Activated B cell treated with CpG ODN at 0.5 μM for 24 hours (primary cell): ENCODE measurements around the gene FBXO41. TPM values are rescaled to one million over a fixed set of nuclear protein-coding genes. Genes with fewer than 3 reads are reported as not detected.

ENCODE experiments used
- ATAC-seq: fragments of 200-7000 bp; cut with Tn5 transposase; one replicate; pipeline ENCODE4 v1.10.0; 2021; ENCODE audit warnings: low read depth, mild to moderate bottlenecking, moderate library complexity
- CTCF ChIA-PET: fragments of 350-600 bp; sonication (Branson Sonifier 250); formaldehyde crosslinking; loops from one replicate; lab custom pipeline; 2021; ENCODE audit warnings: antibody characterized with exemption; lab: Charles Lee
- POLR2A ChIA-PET: fragments of 350-600 bp; sonication (Branson Sonifier 250); formaldehyde crosslinking; loops from one replicate; lab custom pipeline; 2021; ENCODE audit warnings: antibody characterized with exemption; lab: Charles Lee
- DNase-seq: peaks from one replicate; pipeline ENCODE4 v3.0.0; 2022
- H3K27ac Mint-ChIP-seq: one replicate; pipeline ENCODE4 v1.8.0; 2020; ENCODE audit warnings: mixed read lengths
- H3K27me3 Mint-ChIP-seq: one replicate; pipeline ENCODE4 v1.8.0; 2021; ENCODE audit warnings: mixed read lengths
- H3K36me3 Mint-ChIP-seq: one replicate; pipeline ENCODE4 v1.8.0; 2021; ENCODE audit warnings: low read depth, mixed read lengths
- H3K4me1 Mint-ChIP-seq: one replicate; pipeline ENCODE4 v1.8.0; 2021; ENCODE audit warnings: mixed read lengths
- H3K4me3 Mint-ChIP-seq: one replicate; pipeline ENCODE4 v1.8.0; 2020; ENCODE audit warnings: mild to moderate bottlenecking, mixed read lengths
- H3K9me3 Mint-ChIP-seq: one replicate; pipeline ENCODE4 v1.8.0; 2020; ENCODE audit warnings: mixed read lengths
- intact Hi-C: fragments of 100-400 bp; cut with micrococcal nuclease; formaldehyde crosslinking; loops from one replicate; pipeline ENCODE4 v1.15.1; 2024
- total RNA-seq: library from RNA; stranded (reverse); gene quantifications from 2 replicates; pipeline ENCODE4 v1.2.3, GENCODE V29; 2022
- TF ChIP-seq, protein P1 (sequence below): fragments of 200-600 bp; IDR thresholded peaks from one replicate; pipeline ENCODE4 v1.8.0; 2022; ENCODE audit warnings: antibody characterized with exemption, mild to moderate bottlenecking

Gene FBXO41
- total RNA-seq, 1 donor from 2014 or later, result 25.7 TPM

DNA sequence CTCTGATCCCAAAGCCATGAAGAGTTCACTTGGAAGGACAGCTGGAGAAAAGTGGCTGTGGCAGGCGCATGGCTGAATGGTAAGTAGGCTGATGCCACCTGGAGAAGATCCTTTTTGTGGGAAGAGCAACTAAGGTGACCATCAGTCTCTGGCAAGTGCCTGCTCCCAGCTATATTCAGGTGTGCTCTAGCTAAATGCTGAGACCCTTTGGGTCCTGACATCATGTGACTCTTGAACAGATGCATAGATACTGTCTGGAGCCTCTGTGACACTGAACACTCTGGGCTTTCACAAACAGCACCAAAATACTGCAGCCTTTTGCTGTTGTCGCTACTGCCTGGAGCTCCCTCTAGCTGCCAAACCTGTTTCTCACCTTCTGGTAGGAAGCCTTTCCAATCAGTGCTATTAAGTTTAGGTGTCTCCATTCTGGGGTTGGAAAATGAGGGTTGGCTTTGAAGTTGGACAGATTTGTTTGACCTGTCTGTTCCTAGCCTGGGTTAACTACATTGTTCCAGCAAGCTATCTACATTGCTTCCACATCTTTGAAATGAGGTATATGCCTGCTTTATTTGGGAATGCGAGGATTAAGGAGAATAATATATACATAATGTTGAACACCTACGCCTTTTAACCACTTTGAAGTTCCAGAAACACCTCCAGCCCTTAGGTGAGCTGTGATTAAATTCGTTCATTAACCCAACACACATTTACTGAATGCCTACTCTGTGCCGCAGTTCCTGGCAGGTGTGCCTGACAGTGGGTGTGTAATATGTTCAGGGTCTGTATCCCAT, 6.0 kb upstream of the FBXO41 start:
- Mint-ChIP-seq H3K4me3 (no peak overlapping the region), H3K27me3 (peaks cover 16% of the 10 kb centered on the region), H3K36me3 (no peaks in the 10 kb centered on the region), H3K4me1 (peaks cover 42% of the 10 kb centered on the region), H3K9me3 (no peaks in the 10 kb centered on the region), H3K27ac (no peak overlapping the region)
- TF ChIP-seq, protein P1, sequence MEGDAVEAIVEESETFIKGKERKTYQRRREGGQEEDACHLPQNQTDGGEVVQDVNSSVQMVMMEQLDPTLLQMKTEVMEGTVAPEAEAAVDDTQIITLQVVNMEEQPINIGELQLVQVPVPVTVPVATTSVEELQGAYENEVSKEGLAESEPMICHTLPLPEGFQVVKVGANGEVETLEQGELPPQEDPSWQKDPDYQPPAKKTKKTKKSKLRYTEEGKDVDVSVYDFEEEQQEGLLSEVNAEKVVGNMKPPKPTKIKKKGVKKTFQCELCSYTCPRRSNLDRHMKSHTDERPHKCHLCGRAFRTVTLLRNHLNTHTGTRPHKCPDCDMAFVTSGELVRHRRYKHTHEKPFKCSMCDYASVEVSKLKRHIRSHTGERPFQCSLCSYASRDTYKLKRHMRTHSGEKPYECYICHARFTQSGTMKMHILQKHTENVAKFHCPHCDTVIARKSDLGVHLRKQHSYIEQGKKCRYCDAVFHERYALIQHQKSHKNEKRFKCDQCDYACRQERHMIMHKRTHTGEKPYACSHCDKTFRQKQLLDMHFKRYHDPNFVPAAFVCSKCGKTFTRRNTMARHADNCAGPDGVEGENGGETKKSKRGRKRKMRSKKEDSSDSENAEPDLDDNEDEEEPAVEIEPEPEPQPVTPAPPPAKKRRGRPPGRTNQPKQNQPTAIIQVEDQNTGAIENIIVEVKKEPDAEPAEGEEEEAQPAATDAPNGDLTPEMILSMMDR, result no peak
- intact Hi-C loops, result loop anchor here (5.0 to 10.0 kb wide), 4 partner anchors 38 to 1145 kb away; partner anchors contain the start of genes CYP26B1, EMX1 and SPR
- DNase-seq, result no peak
- ChIA-PET CTCF (interaction anchor here (0.8 to 2.9 kb wide), 9 partner anchors 12 to 113 kb away, joined by 3 to 12 read pairs (median 3); partner anchors contain the start of gene PRADC1), POLR2A (interaction anchor here (0.6 to 2.5 kb wide), 3 partner anchors 57 to 182 kb away, joined by 3 to 16 read pairs (median 3); partner anchors contain the start of genes CCT7, PRADC1 and RAB11FIP5)
- ATAC-seq, result no peak

DNA sequence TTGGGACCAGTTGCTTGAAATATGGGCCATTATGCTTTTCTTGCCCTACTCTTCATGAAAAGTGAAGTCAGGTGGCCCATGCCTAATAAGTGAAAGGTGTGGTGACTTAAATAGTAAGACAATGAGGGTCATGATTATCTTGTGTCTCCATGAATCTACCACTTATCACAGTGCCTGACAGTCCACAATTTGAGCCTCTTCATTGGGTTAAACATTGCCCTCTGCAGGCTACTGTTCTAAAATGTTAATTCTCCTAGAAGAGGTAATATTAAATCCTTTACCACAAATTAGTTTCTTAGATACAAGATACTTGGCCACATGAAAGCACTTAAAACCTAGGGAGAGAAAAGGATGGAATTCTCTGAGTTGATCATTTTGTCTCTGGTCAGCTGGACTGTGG, 5.0 kb upstream of the FBXO41 start:
- no peaks in the 10 kb centered on the region for H3K36me3 Mint-ChIP-seq
- no peak overlapping the region for H3K4me3 Mint-ChIP-seq
- DNase-seq (no peak), ATAC-seq (no peak)
- ChIA-PET CTCF (interaction anchor here (0.7 to 2.9 kb wide), 6 partner anchors 11 to 112 kb away, joined by 3 to 12 read pairs (median 6); partner anchors contain the start of gene PRADC1), POLR2A (no interaction called here)
- TF ChIP-seq, protein P1, result no peak
- H3K9me3 Mint-ChIP-seq, result no peaks in the 10 kb centered on the region
- no peak overlapping the region for H3K27ac Mint-ChIP-seq
- peaks cover 48% of the 10 kb centered on the region for H3K4me1 Mint-ChIP-seq
- peaks cover 11% of the 10 kb centered on the region for H3K27me3 Mint-ChIP-seq
- intact Hi-C loops, result loop anchor here (10.0 kb wide), 1 partner anchor 445 kb away; the partner anchor contains the start of gene TPRKB

DNA sequence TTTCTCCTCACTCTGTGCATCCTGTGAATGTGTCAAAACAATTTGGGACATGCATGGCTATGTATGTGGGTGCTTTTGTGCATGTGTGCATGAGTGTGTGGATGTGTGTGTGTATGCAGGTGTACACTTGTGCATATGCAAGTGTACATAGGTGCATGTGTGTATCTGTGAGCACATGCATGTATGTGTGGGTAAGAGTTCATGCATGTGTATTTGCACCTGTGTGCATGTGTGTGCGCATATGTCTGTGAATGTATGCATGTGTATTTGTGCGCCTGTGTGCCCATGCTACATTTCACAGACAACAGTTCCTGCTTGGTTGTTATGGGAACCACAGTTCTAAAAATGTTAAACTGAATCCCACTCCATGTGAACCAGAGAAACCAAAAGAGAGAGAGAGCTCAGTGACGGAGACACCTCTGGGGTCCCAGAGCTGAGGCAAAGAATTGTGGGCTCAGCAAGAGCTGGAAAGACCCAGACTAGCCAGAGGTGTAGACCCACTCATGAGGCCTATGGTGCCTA, 1.9 kb upstream of the FBXO41 start:
- ChIA-PET CTCF (no interaction called here), POLR2A (interaction anchor here (1.4 kb wide), 1 partner anchor 32 kb away, joined by 3 read pairs; no protein-coding TSS in a partner anchor)
- DNase-seq, result no peak
- Mint-ChIP-seq H3K27ac (no peak overlapping the region), H3K36me3 (no peaks in the 10 kb centered on the region), H3K9me3 (no peaks in the 10 kb centered on the region), H3K27me3 (peaks cover 11% of the 10 kb centered on the region), H3K4me3 (no peak overlapping the region), H3K4me1 (peaks cover 46% of the 10 kb centered on the region)
- ATAC-seq, result no peak
- intact Hi-C loops, result loop anchor here (10.0 kb wide), 1 partner anchor 449 kb away; the partner anchor contains the start of gene TPRKB
- TF ChIP-seq, protein P1, result no peak

DNA sequence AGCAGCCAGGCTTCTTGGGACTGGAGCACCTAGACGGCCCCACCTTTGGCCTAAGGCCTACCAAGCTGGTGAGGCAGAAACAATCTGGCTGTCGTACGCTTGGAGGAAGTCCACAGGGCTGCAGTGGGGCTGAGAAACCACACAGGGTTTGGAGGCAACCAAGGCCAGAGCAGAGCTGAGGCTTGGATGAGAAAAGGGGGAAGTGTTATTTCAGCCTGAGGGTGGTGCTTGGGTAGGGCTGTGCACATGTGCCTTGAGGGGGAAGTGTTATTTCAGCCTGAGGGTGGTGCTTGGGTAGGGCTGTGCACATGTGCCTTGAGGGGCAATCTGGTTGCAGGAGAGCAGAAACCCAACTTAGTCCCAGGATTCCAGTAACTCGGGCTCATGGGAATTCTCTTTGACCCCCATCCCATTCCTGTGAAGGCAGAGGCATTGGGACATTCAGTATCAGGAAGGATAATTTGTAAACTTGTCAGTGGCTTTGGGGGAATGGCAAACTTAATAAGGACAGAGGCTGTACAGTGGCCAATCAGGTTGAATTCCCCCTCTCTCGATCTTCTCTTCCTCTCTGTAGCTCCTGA, 971 bp upstream of the FBXO41 start:
- ATAC-seq (peak; percentile 78), DNase-seq (peak; percentile 42)
- H3K27me3 Mint-ChIP-seq, result peaks cover 2% of the 10 kb centered on the region
- ChIA-PET POLR2A (interaction anchor here (0.6 to 2.1 kb wide), 6 partner anchors 8 to 452 kb away, joined by 3 to 51 read pairs (median 6); partner anchors contain the start of genes ALMS1, CCT7, PRADC1 and TPRKB), CTCF (interaction anchor here (0.8 to 1.0 kb wide), 2 partner anchors 17 to 51 kb away, joined by 3 to 4 read pairs; partner anchors contain the start of gene CCT7)
- H3K4me3 Mint-ChIP-seq, result peak overlapping the region; percentile 82
- H3K4me1 Mint-ChIP-seq, result peaks cover 38% of the 10 kb centered on the region
- no peaks in the 10 kb centered on the region for H3K9me3 Mint-ChIP-seq
- intact Hi-C loops, result loop anchor here (1.0 to 10.0 kb wide), 4 partner anchors 8 to 450 kb away; partner anchors contain the start of genes EGR4, RAB11FIP5, SFXN5 and TPRKB
- TF ChIP-seq, protein P1, result no peak
- H3K27ac Mint-ChIP-seq, result peak overlapping the region; percentile 89
- H3K36me3 Mint-ChIP-seq, result no peaks in the 10 kb centered on the region
